SU-DHL-6 (cell line): ENCODE measurements around the gene LRRC55.

Experiments
- EZH2phosphoT487 ChIP-seq: fragments of 200-600 bp; sonication (generic), shearing (Covaris generic); conservative IDR thresholded peaks from 2 replicates; pipeline ENCODE4 v1.6.1; 2018; ENCODE audit warnings: mild to moderate bottlenecking, antibody characterized with exemption, low read length, moderate library complexity, mixed read lengths
- TF ChIP-seq, protein P1 (sequence below): fragments of 200-600 bp; sonication (generic); IDR thresholded peaks from one replicate; pipeline ENCODE4 v1.5.1; 2017; ENCODE audit warnings: antibody characterized with exemption, mild to moderate bottlenecking, low read length, moderate library complexity; ENCODE audit not compliant: insufficient read depth, poor library complexity, severe bottlenecking

- TF ChIP-seq, protein P1, sequence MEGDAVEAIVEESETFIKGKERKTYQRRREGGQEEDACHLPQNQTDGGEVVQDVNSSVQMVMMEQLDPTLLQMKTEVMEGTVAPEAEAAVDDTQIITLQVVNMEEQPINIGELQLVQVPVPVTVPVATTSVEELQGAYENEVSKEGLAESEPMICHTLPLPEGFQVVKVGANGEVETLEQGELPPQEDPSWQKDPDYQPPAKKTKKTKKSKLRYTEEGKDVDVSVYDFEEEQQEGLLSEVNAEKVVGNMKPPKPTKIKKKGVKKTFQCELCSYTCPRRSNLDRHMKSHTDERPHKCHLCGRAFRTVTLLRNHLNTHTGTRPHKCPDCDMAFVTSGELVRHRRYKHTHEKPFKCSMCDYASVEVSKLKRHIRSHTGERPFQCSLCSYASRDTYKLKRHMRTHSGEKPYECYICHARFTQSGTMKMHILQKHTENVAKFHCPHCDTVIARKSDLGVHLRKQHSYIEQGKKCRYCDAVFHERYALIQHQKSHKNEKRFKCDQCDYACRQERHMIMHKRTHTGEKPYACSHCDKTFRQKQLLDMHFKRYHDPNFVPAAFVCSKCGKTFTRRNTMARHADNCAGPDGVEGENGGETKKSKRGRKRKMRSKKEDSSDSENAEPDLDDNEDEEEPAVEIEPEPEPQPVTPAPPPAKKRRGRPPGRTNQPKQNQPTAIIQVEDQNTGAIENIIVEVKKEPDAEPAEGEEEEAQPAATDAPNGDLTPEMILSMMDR = no peak
- TF ChIP-seq EZH2phosphoT487 = no peak
Measured at GRCh38 chr11:57156928-57157327, 24.8 kb upstream of the LRRC55 start.
